Esophagus squamous epithelium (tissue), 4 donors: Measurements from ENCODE around the gene CRHR2.

Experiments
- CTCF ChIP-seq, 6 experiments: fragments of 450-650 bp in 4 of 6; fragments of 200-600 bp in 2 of 6; sonication (generic) in 2 of 6; IDR thresholded peaks; one replicate each; pipeline ENCODE4 v1.5.1; 2016 to 2019; ENCODE audit warnings: antibody characterized with exemption in 6 of 6, mild to moderate bottlenecking in 4 of 6, moderate library complexity in 4 of 6
- POLR2A ChIP-seq, 4 donors: fragments of 450-650 bp; IDR thresholded peaks; one replicate each; pipeline ENCODE4 v1.6.1; 2017; ENCODE audit warnings: antibody characterized with exemption in 4 of 4, mild to moderate bottlenecking in 4 of 4, moderate library complexity in 3 of 4

DNA sequence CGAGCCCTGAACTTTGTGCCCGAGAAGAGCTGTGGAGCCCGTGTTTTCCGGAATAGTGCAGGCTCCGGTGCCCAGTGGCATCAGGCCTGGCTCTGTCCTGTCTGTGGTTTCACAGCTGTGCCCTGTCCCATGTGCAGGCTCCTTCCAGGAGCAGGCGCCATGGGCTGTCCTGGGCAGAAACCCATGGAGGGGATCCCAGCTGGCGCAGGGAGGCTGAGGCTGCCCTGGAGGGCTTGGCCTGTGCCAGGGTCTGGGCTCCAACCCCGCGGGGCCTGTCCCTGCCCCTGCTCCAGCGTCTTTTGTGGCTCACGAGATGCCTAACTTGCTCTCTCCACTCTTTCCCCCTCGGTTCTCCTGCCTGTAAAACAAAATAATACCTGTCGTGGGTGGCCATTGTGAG, 23.3 kb upstream of the CRHR2 start:
- no peak for TF ChIP-seq CTCF (IDR thresholded peaks at IDR 0.05)
- TF ChIP-seq POLR2A (IDR thresholded peaks at IDR 0.05): no peak
